Adrenal gland (tissue), 12 donors: ENCODE results near the gene NSMCE1. TPM values are rescaled to one million over a fixed set of nuclear protein-coding genes. Genes with fewer than 3 reads are reported as not detected.

ENCODE experiments used
- DNase-seq, 7 donors: peaks; one replicate each; pipeline ENCODE4 v3.0.0-alpha.2; 2019 to 2020
- H3K27ac ChIP-seq, 5 donors: fragments of 200-600 bp; sonication (generic) in 4 of 5; 1 replicate in 3 of 5; 2 replicates in 2 of 5; pipeline versions ENCODE4 v1.5.1 to v1.8.0; 2016 to 2020; ENCODE audit warnings: mild to moderate bottlenecking in 1 of 5
- H3K27me3 ChIP-seq: fragments of 200-600 bp; 2 replicates; pipeline ENCODE4 v1.8.0; 2021
- H3K36me3 ChIP-seq, 2 donors: fragments of 200-600 bp; replicated peaks in 1 of 2; 1 replicate in 1 of 2; 2 replicates in 1 of 2; pipeline versions ENCODE4 v1.5.1 to v1.8.0; 2018 to 2022
- H3K4me1 ChIP-seq, 2 donors: fragments of 200-600 bp; replicated peaks in 1 of 2; 1 replicate in 1 of 2; 2 replicates in 1 of 2; pipeline versions ENCODE4 v1.5.1 to v1.8.0; 2018 to 2021
- H3K4me3 ChIP-seq, 4 donors: fragments of 200-600 bp; sonication (generic) in 3 of 4; one replicate each; pipeline ENCODE4 v1.5.1; 2016 to 2018
- H3K9me3 ChIP-seq, 3 donors: fragments of 200-600 bp; sonication (generic) in 1 of 3; replicated peaks in 1 of 3; 1 replicate in 2 of 3; 2 replicates in 1 of 3; pipeline versions ENCODE4 v1.5.1 to v1.8.0; 2016 to 2021
- POLR2A ChIP-seq, 2 donors: fragments of 450-650 bp; IDR thresholded peaks; one replicate each; pipeline ENCODE4 v1.6.1; 2017; ENCODE audit warnings: antibody characterized with exemption in 2 of 2, mild to moderate bottlenecking in 2 of 2, moderate library complexity in 1 of 2
- WGBS, 4 donors: extraction: QIAGEN DNeasy Blood & Tissue Kit in 2 of 4; methylation state at CpG; one replicate each; pipeline versions ENCODE4 v1.1.5 to v1.1.7; 2013 to 2017; 5-methylcytosine and 5-hydroxymethylcytosine counted together
- intact Hi-C, 2 donors: fragments of 100-400 bp; cut with DNase I; formaldehyde crosslinking; loops; one replicate each; pipeline versions ENCODE4 v1.14.1 to v1.15.0; 2022 to 2023
- polyA plus RNA-seq, 3 donors: library from polyadenylated mRNA; stranded (reverse); fragments of 200-250 nt in 2 of 3; fragments of 350-450 nt in 1 of 3; fragmentation: Illumina TruSeq in 1 of 3; extraction: RNeasy Lipid Tissue Mini Kit (QIAGEN cat#74804) in 1 of 3; gene quantifications; one replicate each; pipeline ENCODE4 v1.2.3, GENCODE V29; 2013 to 2014
- total RNA-seq, 9 donors: library from RNA; depleted of rRNA in 4 of 9; stranded (reverse); fragments of >200 nt in 4 of 9; fragments of 120-200 nt in 1 of 9; fragmentation: NEBNext Ultra II Directional in 1 of 9; extraction: Animal tissue kit (Norgen Biotek cat#: 25700) in 1 of 9; gene quantifications; one replicate each; pipeline versions ENCODE4 v1.1.0 to v1.2.4, GENCODE V29; 2013 to 2023
- TF ChIP-seq, protein P1 (sequence below), 6 experiments: fragments of 450-650 bp in 4 of 6; fragments of 200-600 bp in 2 of 6; sonication (generic) in 1 of 6; IDR thresholded peaks; 1 replicate in 5 of 6; 2 replicates in 1 of 6; pipeline versions ENCODE4 v1.5.1 to v1.8.0; 2016 to 2021; ENCODE audit warnings: antibody characterized with exemption in 6 of 6, mild to moderate bottlenecking in 2 of 6, moderate library complexity in 1 of 6
- donor health status: healthy with polysubstance abuse.
- donor health status: Bipolar disorder and iron deficiency.
- donor health status: DM: yes; HTN: yes; CAD: no.
- donor health status: DM: no; HTN: no; CAD: no.
- donor health status: DM: no; HTN: no; CAD: no.
- donor health status: DM: yes; HTN: yes; CAD: no.

The NSMCE1 gene
- total and polyA plus RNA-seq, 12 donors, result 54.3 to 182 (median 88.1) TPM

DNA sequence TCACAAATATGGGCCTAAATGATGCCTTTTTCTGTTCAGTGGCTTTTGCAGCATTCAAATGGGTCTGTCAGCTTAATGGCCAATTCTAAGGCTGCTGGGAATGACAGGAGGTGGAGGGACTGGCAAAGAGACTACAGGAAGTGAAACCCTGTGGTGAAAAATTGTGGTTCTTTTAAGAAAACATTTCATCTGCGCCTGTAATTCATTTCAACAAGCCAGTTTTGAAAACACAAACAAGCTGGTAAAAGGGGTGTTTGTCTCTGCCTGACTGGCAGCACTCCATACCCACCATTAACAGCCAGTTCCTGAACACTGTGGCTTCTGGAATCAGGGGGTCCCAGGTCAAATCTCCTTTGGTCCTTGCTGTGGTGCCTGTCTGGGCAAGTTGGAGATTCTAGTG lies 68.8 kb downstream of the NSMCE1 start:
- no peaks in the 10 kb centered on the region for H3K9me3 ChIP-seq
- H3K36me3 ChIP-seq, result no peaks in the 10 kb centered on the region
- TF ChIP-seq POLR2A (IDR thresholded peaks at IDR 0.05), result no peak
- TF ChIP-seq, protein P1, sequence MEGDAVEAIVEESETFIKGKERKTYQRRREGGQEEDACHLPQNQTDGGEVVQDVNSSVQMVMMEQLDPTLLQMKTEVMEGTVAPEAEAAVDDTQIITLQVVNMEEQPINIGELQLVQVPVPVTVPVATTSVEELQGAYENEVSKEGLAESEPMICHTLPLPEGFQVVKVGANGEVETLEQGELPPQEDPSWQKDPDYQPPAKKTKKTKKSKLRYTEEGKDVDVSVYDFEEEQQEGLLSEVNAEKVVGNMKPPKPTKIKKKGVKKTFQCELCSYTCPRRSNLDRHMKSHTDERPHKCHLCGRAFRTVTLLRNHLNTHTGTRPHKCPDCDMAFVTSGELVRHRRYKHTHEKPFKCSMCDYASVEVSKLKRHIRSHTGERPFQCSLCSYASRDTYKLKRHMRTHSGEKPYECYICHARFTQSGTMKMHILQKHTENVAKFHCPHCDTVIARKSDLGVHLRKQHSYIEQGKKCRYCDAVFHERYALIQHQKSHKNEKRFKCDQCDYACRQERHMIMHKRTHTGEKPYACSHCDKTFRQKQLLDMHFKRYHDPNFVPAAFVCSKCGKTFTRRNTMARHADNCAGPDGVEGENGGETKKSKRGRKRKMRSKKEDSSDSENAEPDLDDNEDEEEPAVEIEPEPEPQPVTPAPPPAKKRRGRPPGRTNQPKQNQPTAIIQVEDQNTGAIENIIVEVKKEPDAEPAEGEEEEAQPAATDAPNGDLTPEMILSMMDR (IDR thresholded peaks at IDR 0.05), result no peak
- intact Hi-C loops, result no loop called here
- WGBS, 4 donors, result 11 to 62% (median 32%) methylated on average over 1 of the region's 1 CpG
- H3K27ac ChIP-seq, result no peak overlapping the region
- DNase-seq, result no peak
- no peak overlapping the region for H3K4me3 ChIP-seq
- H3K4me1 ChIP-seq, result peaks cover 10 to 11% of the 10 kb centered on the region in 2 donors
- H3K27me3 ChIP-seq, result peaks cover 11% of the 10 kb centered on the region

DNA sequence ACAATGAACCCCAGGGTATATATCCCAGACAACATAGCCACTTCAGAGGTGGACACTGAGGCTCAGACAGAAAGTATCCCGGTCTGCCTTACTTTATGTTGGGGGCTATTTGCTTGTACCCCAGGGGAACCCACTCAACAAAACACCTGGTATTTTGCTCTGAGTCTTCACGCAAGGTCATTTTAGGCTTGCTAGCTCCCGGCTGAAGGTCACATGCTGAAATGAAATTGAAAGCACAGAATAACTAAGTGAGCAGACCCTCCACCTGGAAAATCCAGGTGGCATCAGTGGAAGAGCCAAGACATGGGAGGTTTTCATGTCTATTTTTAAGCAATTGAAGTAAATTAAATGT lies 69.4 kb downstream of the NSMCE1 start:
- WGBS, 4 donors, result 54 to 70% (median 55%) methylated on average over 3 of the region's 3 CpGs
- TF ChIP-seq, protein P1 (IDR thresholded peaks at IDR 0.05), result no peak
- no peak for TF ChIP-seq POLR2A (IDR thresholded peaks at IDR 0.05)
- Histone ChIP-seq H3K27ac (no peak overlapping the region), H3K27me3 (peaks cover 11% of the 10 kb centered on the region), H3K4me3 (no peak overlapping the region), H3K36me3 (no peaks in the 10 kb centered on the region), H3K9me3 (no peaks in the 10 kb centered on the region), H3K4me1 (peaks cover 5 to 6% of the 10 kb centered on the region in 2 donors)
- DNase-seq, result no peak
- intact Hi-C loops, result no loop called here

DNA sequence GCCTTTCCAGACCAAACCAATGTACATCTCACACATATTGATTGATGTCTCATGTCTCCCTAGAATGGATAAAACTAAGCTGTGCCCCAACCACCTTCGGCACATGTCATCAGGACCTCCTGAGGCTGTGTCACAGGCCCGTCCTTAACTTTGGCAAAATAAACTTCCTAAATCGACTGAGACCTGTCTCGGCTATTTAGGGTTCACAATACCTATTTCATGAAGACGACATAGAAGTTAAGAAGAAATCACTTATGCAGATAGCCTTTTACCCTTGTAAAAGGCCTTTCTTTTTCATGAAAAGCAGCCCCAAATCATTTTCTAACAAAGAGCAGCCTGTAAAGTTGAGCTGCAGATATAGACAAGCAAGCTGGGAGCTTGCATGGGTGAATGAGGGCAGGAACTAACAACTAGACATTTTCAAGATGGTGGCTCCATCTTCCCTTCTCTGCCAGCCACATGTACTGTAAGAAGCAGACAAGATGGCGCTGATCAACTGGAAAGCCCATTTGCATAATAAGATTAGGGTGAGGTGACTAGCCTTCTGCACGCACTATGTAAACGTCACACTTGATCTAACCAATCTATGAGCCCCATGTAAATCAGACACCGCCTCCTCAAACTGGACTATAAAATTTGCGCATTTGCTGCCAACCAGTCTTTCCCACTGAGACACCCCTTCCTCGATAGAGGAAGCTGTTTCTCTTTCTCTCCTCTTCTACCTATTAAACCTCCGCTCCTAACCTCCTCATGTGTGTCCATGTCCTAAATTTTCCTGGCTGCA lies 69.9 kb downstream of the NSMCE1 start:
- no peak overlapping the region for H3K27ac ChIP-seq
- TF ChIP-seq, protein P1 (IDR thresholded peaks at IDR 0.05), result no peak
- no peak for TF ChIP-seq POLR2A (IDR thresholded peaks at IDR 0.05)
- intact Hi-C loops, result no loop called here

DNA sequence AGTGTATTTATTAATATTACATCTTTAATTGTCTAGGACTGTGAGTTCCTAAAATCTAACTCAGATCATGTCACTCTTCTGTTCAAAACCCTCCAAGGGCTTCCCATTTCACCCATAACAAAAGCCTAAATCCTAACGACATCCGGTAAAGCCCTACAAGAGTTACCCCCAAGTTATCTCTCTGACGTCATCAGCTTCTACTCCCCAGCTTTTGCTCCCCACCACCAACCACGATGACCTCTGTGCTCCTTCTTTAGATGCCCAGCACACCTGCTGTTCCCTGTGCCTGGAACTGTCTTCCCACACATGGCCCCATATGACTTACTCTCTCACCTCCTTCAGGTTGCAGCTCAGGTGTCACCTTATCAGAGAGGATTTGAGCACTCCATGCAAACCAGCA lies 71.6 kb downstream of the NSMCE1 start:
- H3K9me3 ChIP-seq, result no peaks in the 10 kb centered on the region
- H3K27me3 ChIP-seq, result peaks cover 11% of the 10 kb centered on the region
- H3K4me3 ChIP-seq, result no peak overlapping the region
- H3K4me1 ChIP-seq, result no peaks in the 10 kb centered on the region
- intact Hi-C loops, result no loop called here
- DNase-seq, result no peak
- H3K36me3 ChIP-seq, result no peaks in the 10 kb centered on the region
- WGBS, 4 donors, result 71 to 80% (median 76%) methylated on average over 4 of the region's 4 CpGs
- no peak for TF ChIP-seq POLR2A (IDR thresholded peaks at IDR 0.05)
- TF ChIP-seq, protein P1 (IDR thresholded peaks at IDR 0.05), result no peak
- H3K27ac ChIP-seq, result no peak overlapping the region

More for the DNA sequence above, 69.9 kb downstream of the NSMCE1 start:
- H3K4me3 ChIP-seq, result no peak overlapping the region
- no peaks in the 10 kb centered on the region for H3K9me3 ChIP-seq
- peaks cover 11% of the 10 kb centered on the region for H3K27me3 ChIP-seq
- peaks cover 5% of the 10 kb centered on the region in 2 donors for H3K4me1 ChIP-seq
- DNase-seq, result no peak
- 85 to 91% (median 87%) methylated on average over 12 of the region's 12 CpGs for WGBS, 4 donors
- H3K36me3 ChIP-seq, result no peaks in the 10 kb centered on the region
